Measurements from ENCODE around the gene CELF2.

CELF2 gene

GRCh38 chr10:11263767-11264166 lies 246.1 kb downstream of the CELF2 start:
- TF ChIP-seq, protein P1, sequence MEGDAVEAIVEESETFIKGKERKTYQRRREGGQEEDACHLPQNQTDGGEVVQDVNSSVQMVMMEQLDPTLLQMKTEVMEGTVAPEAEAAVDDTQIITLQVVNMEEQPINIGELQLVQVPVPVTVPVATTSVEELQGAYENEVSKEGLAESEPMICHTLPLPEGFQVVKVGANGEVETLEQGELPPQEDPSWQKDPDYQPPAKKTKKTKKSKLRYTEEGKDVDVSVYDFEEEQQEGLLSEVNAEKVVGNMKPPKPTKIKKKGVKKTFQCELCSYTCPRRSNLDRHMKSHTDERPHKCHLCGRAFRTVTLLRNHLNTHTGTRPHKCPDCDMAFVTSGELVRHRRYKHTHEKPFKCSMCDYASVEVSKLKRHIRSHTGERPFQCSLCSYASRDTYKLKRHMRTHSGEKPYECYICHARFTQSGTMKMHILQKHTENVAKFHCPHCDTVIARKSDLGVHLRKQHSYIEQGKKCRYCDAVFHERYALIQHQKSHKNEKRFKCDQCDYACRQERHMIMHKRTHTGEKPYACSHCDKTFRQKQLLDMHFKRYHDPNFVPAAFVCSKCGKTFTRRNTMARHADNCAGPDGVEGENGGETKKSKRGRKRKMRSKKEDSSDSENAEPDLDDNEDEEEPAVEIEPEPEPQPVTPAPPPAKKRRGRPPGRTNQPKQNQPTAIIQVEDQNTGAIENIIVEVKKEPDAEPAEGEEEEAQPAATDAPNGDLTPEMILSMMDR (IDR thresholded peaks at IDR 0.05; ENCODE audit: insufficient read depth, missing control alignments): no peak
- DNase-seq (ENCODE audit: insufficient read length, low spot score): no peak
- FAIRE-seq: no peak

DNA sequence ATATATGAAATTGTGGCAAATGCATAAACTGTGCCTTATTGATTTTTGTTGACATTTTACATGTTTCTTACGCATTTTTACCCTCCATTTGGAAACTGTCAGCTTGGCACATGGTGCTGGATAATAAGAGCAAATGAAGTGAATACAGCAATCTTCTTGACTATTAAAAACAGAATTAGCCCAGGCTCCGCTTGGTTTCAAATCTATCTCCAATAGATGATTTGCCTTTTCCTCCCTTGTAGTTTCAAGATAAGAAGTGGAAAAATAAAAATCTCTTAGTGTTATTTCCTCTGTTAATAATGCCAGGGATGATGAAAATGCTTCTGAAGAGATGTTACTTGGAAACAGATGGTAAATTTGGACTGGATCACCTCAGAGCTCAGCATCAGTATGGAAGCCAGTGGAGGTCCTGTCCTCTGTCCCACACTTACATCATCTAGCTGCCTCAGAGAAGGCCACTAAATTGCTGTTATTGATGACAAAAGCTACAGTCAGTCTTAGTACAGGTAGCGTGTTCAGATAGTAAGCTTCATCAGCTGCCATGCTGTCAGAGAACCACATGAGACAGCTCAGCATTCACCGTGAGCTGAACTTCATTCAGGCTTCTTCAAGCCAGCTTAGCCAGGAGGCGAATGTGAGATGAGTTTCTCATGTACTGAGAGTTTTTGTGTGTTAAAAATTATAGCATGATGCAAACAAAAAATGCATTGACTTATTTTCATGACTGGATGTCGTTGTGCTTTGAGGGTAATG lies 246.8 kb downstream of the CELF2 start:
- DNase-seq (ENCODE audit: insufficient read length, low spot score): no peak
- FAIRE-seq: no peak

GRCh38 chr10:11265484-11265883 lies 247.8 kb downstream of the CELF2 start:
- FAIRE-seq: no peak

More for the DNA sequence above, 246.8 kb downstream of the CELF2 start:
- TF ChIP-seq, protein P1 (IDR thresholded peaks at IDR 0.05; ENCODE audit: insufficient read depth, missing control alignments): no peak

GRCh38 chr10:11266426-11266825 lies 248.8 kb downstream of the CELF2 start:
- FAIRE-seq (no peak), DNase-seq (ENCODE audit: insufficient read length, low spot score) (no peak)
- TF ChIP-seq, protein P1 (IDR thresholded peaks at IDR 0.05; ENCODE audit: insufficient read depth, missing control alignments): no peak

More at GRCh38 chr10:11265484-11265883, 247.8 kb downstream of the CELF2 start:
- DNase-seq (ENCODE audit: insufficient read length, low spot score): no peak
- TF ChIP-seq, protein P1 (IDR thresholded peaks at IDR 0.05; ENCODE audit: insufficient read depth, missing control alignments): no peak

DNA sequence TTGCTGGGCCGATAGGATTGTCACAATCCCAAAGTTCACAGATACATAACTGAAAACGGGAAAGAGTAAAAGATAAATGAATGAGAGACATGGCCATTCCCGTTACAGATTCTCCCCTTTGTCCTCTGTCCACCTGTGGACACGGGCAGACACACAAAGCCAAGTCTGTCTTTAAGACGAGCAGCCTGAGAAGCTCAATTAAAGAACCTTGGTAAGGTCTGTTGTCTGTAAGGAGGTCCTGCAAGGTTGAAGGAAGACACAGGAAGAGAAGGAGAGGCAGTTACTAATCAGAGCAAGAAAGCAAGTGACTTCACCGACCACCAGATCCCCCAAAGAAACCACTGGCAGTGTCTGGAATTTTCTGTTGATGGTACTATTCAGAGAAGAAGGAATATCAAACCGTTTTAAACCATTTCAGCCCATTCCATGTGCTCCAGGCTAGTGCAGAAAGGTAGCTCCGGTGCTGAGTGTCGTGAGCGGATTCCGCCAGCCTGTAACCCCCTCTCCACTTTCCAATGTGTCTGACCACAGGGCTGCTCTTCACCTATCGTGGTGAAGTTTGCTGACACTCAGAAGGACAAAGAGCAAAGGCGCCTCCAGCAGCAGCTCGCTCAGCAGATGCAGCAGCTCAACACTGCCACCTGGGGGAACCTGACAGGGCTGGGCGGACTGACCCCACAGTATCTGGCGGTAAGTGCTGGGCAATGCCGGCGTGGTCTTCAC lies 252.6 kb downstream of the CELF2 start:
- FAIRE-seq: no peak
- TF ChIP-seq, protein P1 (IDR thresholded peaks at IDR 0.05; ENCODE audit: insufficient read depth, missing control alignments): peak; percentile 29
- DNase-seq (ENCODE audit: insufficient read length, low spot score): no peak

DNA sequence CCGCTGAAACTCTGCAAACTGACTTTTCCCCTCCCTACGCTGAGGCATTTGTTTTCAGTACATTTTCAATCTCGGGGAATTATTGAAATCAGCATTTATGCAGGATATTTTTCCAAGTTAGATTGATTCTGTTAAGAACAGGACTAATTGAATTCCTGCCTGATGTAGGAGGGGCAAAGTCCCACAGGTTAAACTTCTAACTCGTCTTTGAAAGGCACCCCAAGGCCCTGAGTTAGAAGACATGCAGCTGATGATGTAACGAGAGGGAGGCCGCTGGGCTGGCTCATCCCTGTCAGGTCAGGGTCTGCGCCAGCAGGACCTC lies 253.1 kb downstream of the CELF2 start:
- TF ChIP-seq, protein P1 (IDR thresholded peaks at IDR 0.05; ENCODE audit: insufficient read depth, missing control alignments): no peak
- DNase-seq (ENCODE audit: insufficient read length, low spot score) (no peak), FAIRE-seq (no peak)

DNA sequence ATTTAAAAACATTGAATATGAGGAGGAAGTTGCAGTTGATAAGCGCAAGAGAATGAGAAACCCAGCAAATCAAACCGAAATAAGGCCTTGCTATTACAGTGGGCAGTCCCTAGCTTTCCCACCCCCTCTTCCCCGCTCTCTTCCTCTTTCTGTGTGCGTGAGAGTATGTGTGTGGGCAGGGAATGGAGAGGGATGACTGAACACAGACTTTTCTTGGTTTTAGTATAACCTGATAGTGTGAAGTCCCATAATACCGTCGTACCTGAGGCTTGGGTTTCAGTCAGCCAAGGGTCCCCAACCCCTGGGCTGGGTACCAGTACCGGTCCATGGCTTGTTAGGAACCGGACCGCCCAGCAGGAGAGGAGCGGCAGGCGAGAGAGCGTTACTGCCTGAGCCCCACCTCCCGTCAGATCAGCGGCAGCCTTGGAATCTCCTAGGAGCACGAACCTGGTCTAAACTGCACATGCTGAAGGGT lies 255.3 kb downstream of the CELF2 start:
- DNase-seq (ENCODE audit: insufficient read length, low spot score) (no peak), FAIRE-seq (no peak)
- TF ChIP-seq, protein P1 (IDR thresholded peaks at IDR 0.05; ENCODE audit: insufficient read depth, missing control alignments): no peak
